ENCODE results near the gene TRAPPC3.

- TF ChIP-seq, protein P1, sequence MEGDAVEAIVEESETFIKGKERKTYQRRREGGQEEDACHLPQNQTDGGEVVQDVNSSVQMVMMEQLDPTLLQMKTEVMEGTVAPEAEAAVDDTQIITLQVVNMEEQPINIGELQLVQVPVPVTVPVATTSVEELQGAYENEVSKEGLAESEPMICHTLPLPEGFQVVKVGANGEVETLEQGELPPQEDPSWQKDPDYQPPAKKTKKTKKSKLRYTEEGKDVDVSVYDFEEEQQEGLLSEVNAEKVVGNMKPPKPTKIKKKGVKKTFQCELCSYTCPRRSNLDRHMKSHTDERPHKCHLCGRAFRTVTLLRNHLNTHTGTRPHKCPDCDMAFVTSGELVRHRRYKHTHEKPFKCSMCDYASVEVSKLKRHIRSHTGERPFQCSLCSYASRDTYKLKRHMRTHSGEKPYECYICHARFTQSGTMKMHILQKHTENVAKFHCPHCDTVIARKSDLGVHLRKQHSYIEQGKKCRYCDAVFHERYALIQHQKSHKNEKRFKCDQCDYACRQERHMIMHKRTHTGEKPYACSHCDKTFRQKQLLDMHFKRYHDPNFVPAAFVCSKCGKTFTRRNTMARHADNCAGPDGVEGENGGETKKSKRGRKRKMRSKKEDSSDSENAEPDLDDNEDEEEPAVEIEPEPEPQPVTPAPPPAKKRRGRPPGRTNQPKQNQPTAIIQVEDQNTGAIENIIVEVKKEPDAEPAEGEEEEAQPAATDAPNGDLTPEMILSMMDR (IDR thresholded peaks at IDR 0.05): no peak
- no peak for TF ChIP-seq POLR2A (IDR thresholded peaks at IDR 0.05)
Observed at GRCh38 chr1:36087233-36088123, 61.8 kb downstream of the TRAPPC3 start.
